T-cell (primary cell): ENCODE measurements around the gene CSNK1A1. TPM values are rescaled to one million over a fixed set of nuclear protein-coding genes. Genes with fewer than 3 reads are reported as not detected.
A peak's percentile ranks its signal among the peaks of the same experiment; 100 is the strongest.
"Not testable (repeated sequence)": the region's sequence is repeated elsewhere in the genome, so short reads cannot be mapped to it uniquely, and the experiment has no call there.

Source experiments
- ATAC-seq, 4 experiments: fragments of 200-7000 bp in 3 of 4; fragments of 150-1000 bp in 1 of 4; cut with Tn5 transposase; replicated peaks in 1 of 4; 1 replicate in 3 of 4; 2 replicates in 1 of 4; pipeline ENCODE4 v1.10.0; 2021; ENCODE audit warnings: moderate library complexity in 3 of 4, mild to moderate bottlenecking in 2 of 4, moderate number of reproducible peaks in 1 of 4
- CTCF ChIA-PET, 2 donors: fragments of 300-600 bp; sonication (Branson Sonifier 250); formaldehyde crosslinking; loops; one replicate each; lab custom pipeline; 2022; ENCODE audit warnings: antibody characterized with exemption in 2 of 2; lab: Charles Lee
- POLR2A ChIA-PET, 2 donors: fragments of 300-600 bp; sonication (Branson Sonifier 250); formaldehyde crosslinking; loops; one replicate each; lab custom pipeline; 2022; ENCODE audit warnings: antibody characterized with exemption in 2 of 2; lab: Charles Lee
- DNase-seq, 35 experiments: peaks; one replicate each; pipeline versions ENCODE4 v3.0.0 to v3.0.0-alpha.2; 2013 to 2023
- H3K27ac ChIP-seq: one replicate; pipeline ENCODE4 v1.5.1; 2013; ENCODE audit warnings: low read length
- H3K27me3 ChIP-seq, 2 experiments: replicated peaks in 1 of 2; 1 replicate in 1 of 2; 2 replicates in 1 of 2; pipeline versions ENCODE4 v1.6.1 to v1.7.0; 2013; ENCODE audit warnings: low read length in 1 of 2, mixed read lengths in 1 of 2; ENCODE audit not compliant: control insufficient read depth in 2 of 2, insufficient read depth in 2 of 2; ENCODE audit errors: extremely low read depth in 1 of 2
- H3K36me3 ChIP-seq, 2 donors: 1 replicate in 1 of 2; 2 replicates in 1 of 2; pipeline versions ENCODE4 v1.6.1 to v1.7.0; 2013; ENCODE audit warnings: low read length in 1 of 2; ENCODE audit not compliant: control insufficient read depth in 2 of 2, insufficient read depth in 1 of 2; ENCODE audit errors: extremely low read depth in 1 of 2
- H3K4me1 ChIP-seq, 2 experiments: 1 replicate in 1 of 2; 2 replicates in 1 of 2; pipeline versions ENCODE4 v1.6.1 to v1.7.0; 2013; ENCODE audit warnings: low read length in 2 of 2, mixed read lengths in 1 of 2; ENCODE audit not compliant: insufficient read depth in 2 of 2, control insufficient read depth in 1 of 2; ENCODE audit errors: extremely low read depth in 1 of 2
- H3K4me3 ChIP-seq, 2 donors: 1 replicate in 1 of 2; 2 replicates in 1 of 2; pipeline versions ENCODE4 v1.5.1 to v1.7.0; 2013; ENCODE audit warnings: mild to moderate bottlenecking in 2 of 2, low read length in 1 of 2, moderate library complexity in 1 of 2; ENCODE audit not compliant: control insufficient read depth in 1 of 2; ENCODE audit errors: extremely low read depth in 1 of 2
- H3K9me3 ChIP-seq: 2 replicates; pipeline ENCODE4 v1.7.0; 2013
- H3K27ac Mint-ChIP-seq, 2 donors: one replicate each; pipeline ENCODE4 v1.8.0; 2020 to 2021; ENCODE audit warnings: mild to moderate bottlenecking in 2 of 2, mixed read lengths in 2 of 2
- H3K27me3 Mint-ChIP-seq, 2 donors: one replicate each; pipeline ENCODE4 v1.8.0; 2021 to 2022; ENCODE audit warnings: mixed read lengths in 2 of 2
- H3K36me3 Mint-ChIP-seq: one replicate; pipeline ENCODE4 v1.8.0; 2021; ENCODE audit warnings: mixed read lengths
- H3K4me1 Mint-ChIP-seq, 3 donors: one replicate each; pipeline ENCODE4 v1.8.0; 2020 to 2022; ENCODE audit warnings: mixed read lengths in 3 of 3, mild to moderate bottlenecking in 1 of 3
- H3K4me3 Mint-ChIP-seq, 3 donors: one replicate each; pipeline ENCODE4 v1.8.0; 2020 to 2022; ENCODE audit warnings: mild to moderate bottlenecking in 3 of 3, mixed read lengths in 3 of 3, moderate library complexity in 3 of 3
- H3K9me3 Mint-ChIP-seq, 3 donors: one replicate each; pipeline ENCODE4 v1.8.0; 2020 to 2022; ENCODE audit warnings: mixed read lengths in 3 of 3
- WGBS: methylation state at CpG from one replicate; pipeline ENCODE4 v1.1.5; 2013; ENCODE audit warnings: missing lambda C conversion rate; ENCODE audit not compliant: insufficient coverage; 5-methylcytosine and 5-hydroxymethylcytosine counted together
- total RNA-seq, 35 experiments: library from RNA in 6 of 35; stranded (reverse) in 6 of 35; fragments of 120-200 nt in 1 of 35; gene quantifications; one replicate each; pipeline versions ENCODE4 v1.2.1 to v1.2.4 and lab custom pipeline; 2013 to 2026

The CSNK1A1 gene
- total RNA-seq, 5 donors from 2014 or later (not counting 1 experiment from before 2014, with no cell fraction given): 161 to 193 (median 178) TPM

DNA sequence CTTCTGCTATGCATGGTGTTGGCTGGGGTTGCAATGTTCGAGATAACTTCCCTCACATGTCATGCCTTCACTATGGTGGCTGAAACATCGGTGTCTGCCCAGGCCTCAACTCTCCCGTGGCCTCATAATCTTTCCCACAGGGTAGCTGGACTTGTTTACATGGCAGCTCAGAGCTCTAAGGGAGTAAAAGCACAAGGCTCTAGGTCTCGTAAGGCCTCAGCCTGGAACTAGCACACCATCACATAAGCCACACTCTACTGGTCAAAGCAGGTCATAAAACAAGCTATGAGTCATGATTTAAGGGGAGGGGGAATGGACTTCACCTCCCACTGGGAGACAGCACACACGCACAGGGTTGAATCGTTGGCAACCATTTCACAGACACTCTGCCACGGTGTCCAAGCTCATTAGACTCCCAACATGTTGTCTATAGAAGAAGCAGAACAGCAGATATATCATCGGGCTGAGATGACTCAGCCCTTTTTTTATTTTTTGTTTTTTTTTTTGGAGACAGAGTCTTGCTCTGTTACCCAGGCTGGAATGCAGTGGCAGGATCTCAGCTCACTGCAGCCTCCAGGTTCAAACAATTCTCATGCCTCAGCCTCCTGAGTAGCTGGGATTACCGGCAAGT, 105.4 kb downstream of the CSNK1A1 start:
- Mint-ChIP-seq H3K9me3 (no peaks in the 10 kb centered on the region), H3K4me3 (no peak overlapping the region), H3K27ac (no peak overlapping the region), H3K4me1 (peaks cover 2 to 5% (median 2%) of the 10 kb centered on the region in 3 donors), H3K36me3 (no peaks in the 10 kb centered on the region), H3K27me3 (peaks cover 0 to 2% of the 10 kb centered on the region in 2 donors)
- no peak for ATAC-seq
- H3K36me3 ChIP-seq: no peaks in the 10 kb centered on the region
- no peak for DNase-seq
- no peaks in the 10 kb centered on the region for H3K9me3 ChIP-seq
- H3K27me3 ChIP-seq: peaks cover 0 to 7% of the 10 kb centered on the region in 2 experiments
- H3K27ac ChIP-seq: no peak overlapping the region
- CTCF ChIA-PET: interaction anchor here (0.6 to 2.1 kb wide), 13 partner anchors 10 to 861 kb away, joined by 3 to 16 read pairs (median 3); no protein-coding TSS in a partner anchor
- peaks cover 0 to 7% of the 10 kb centered on the region in 2 experiments for H3K4me1 ChIP-seq
- H3K4me3 ChIP-seq: no peak overlapping the region
- POLR2A ChIA-PET: interaction anchor here (0.5 to 0.7 kb wide), 3 partner anchors 98 to 446 kb away, joined by 3 to 5 read pairs (median 4); no protein-coding TSS in a partner anchor
- WGBS: 62% methylated on average over 3 of the region's 9 CpGs

DNA sequence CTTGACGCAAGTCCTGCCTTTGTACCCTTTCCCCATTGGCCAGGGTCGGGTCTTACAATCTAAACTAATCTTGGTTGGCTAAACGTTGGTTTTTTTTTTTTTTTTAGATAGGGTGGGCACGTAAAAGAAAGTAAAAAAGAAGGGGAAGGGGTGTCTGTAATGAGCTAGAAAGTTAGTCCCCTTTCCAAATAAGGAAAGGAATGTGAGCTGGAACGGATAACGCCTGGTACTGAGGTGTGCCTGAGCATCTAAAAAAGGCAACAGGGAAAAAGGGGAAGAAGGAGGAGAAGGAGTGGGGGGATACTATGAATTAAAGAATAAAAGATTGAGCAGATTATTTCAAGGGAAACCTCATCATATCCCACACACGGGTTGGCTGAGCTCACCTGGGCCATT, 105.9 kb downstream of the CSNK1A1 start:
- no peak overlapping the region for H3K27ac Mint-ChIP-seq

DNA sequence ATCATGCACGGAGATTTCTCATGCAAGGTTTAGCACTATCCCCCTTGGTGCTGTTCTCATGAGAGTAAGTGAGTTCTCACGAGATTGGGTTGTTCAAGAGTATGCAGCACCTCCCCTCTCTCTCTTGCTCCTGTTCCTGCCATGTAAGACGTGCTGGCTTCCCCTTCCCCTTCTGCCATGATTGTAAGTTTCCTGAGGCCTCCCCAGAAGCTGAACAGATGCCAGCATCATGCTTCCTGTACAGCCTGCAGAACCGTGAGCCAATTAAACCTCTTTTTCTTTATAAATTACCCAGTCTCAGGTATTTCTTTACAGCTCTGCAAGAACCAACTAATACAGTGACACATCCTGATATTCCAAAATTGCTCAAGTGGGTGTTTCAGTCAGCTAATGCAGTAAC, 106.8 kb downstream of the CSNK1A1 start:
- not testable (repeated sequence) for H3K27me3 ChIP-seq, H3K36me3 ChIP-seq
- WGBS: 78% methylated on average over 2 of the region's 4 CpGs

More for the DNA sequence above, 105.9 kb downstream of the CSNK1A1 start:
- DNase-seq (no peak), ATAC-seq (no peak)
- Histone ChIP-seq H3K4me1 (peaks cover 0 to 7% of the 10 kb centered on the region in 2 experiments), H3K4me3 (no peak overlapping the region), H3K27me3 (peaks cover 0 to 7% of the 10 kb centered on the region in 2 experiments), H3K36me3 (no peaks in the 10 kb centered on the region), H3K9me3 (no peaks in the 10 kb centered on the region), H3K27ac (no peak overlapping the region)
- no peaks in the 10 kb centered on the region for H3K36me3 Mint-ChIP-seq
- CTCF ChIA-PET: interaction anchor here (0.6 to 2.1 kb wide), 11 partner anchors 10 to 173 kb away, joined by 3 to 16 read pairs (median 4); no protein-coding TSS in a partner anchor
- peaks cover 2 to 5% (median 3%) of the 10 kb centered on the region in 3 donors for H3K4me1 Mint-ChIP-seq
- H3K4me3 Mint-ChIP-seq: no peak overlapping the region
- WGBS: 100% methylated on average over 1 of the region's 7 CpGs
- H3K27me3 Mint-ChIP-seq: peaks cover 0 to 2% of the 10 kb centered on the region in 2 donors
- POLR2A ChIA-PET: interaction anchor here in 1 of 2 donors (0.6 to 0.7 kb wide), 2 partner anchors 98 to 447 kb away, joined by 4 to 5 read pairs; no protein-coding TSS in a partner anchor
- no peaks in the 10 kb centered on the region for H3K9me3 Mint-ChIP-seq

DNA sequence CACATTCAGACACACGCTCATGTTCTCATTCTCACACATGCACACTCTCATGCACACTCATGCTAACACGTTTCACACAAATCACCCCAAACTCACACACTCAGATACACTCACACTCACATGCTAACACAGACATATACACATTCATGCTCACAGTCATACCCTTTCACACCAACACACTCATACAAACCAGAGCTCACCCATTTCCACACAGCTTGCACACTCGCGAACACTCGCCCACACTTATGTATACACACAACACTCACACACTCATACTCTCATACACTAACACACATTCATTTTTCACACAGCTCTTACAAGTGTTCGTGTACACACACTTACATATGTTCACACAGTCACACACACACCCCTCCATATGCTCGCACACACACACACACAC, 108.0 kb downstream of the CSNK1A1 start:
- ATAC-seq (no peak), DNase-seq (no peak)
- peaks cover 0 to 7% of the 10 kb centered on the region in 2 experiments for H3K27me3 ChIP-seq
- Mint-ChIP-seq H3K4me3 (no peak overlapping the region), H3K27me3 (peaks cover 0 to 2% of the 10 kb centered on the region in 2 donors), H3K9me3 (no peaks in the 10 kb centered on the region), H3K36me3 (no peaks in the 10 kb centered on the region), H3K27ac (no peak overlapping the region), H3K4me1 (peaks cover 10 to 13% (median 11%) of the 10 kb centered on the region in 3 donors)
- POLR2A ChIA-PET: interaction anchor here in 1 of 2 donors (0.6 kb wide), 1 partner anchor 20 kb away, joined by 8 read pairs; no protein-coding TSS in a partner anchor
- CTCF ChIA-PET: interaction anchor here (1.0 to 3.3 kb wide), 4 partner anchors 9 to 122 kb away, joined by 3 to 11 read pairs (median 4); no protein-coding TSS in a partner anchor
- H3K27ac ChIP-seq: no peak overlapping the region
- no peaks in the 10 kb centered on the region for H3K9me3 ChIP-seq
- H3K36me3 ChIP-seq: no peaks in the 10 kb centered on the region
- H3K4me1 ChIP-seq: peaks cover 0 to 12% of the 10 kb centered on the region in 2 experiments
- no peak overlapping the region for H3K4me3 ChIP-seq
- 70% methylated on average over 6 of the region's 7 CpGs for WGBS

More for the DNA sequence above, 106.8 kb downstream of the CSNK1A1 start:
- H3K27me3 Mint-ChIP-seq, ATAC-seq, H3K9me3 Mint-ChIP-seq, H3K4me3 ChIP-seq, H3K36me3 Mint-ChIP-seq, H3K27ac Mint-ChIP-seq, H3K9me3 ChIP-seq, DNase-seq, H3K4me3 Mint-ChIP-seq, POLR2A ChIA-PET, H3K27ac ChIP-seq: not testable (repeated sequence)
- H3K4me1 Mint-ChIP-seq: peaks cover 10 to 13% (median 11%) of the 10 kb centered on the region in 3 donors
- CTCF ChIA-PET: interaction anchor here (0.6 to 2.1 kb wide), 4 partner anchors 40 to 121 kb away, joined by 3 to 16 read pairs (median 8); no protein-coding TSS in a partner anchor
- H3K4me1 ChIP-seq: peaks cover 0 to 12% of the 10 kb centered on the region in 2 experiments

DNA sequence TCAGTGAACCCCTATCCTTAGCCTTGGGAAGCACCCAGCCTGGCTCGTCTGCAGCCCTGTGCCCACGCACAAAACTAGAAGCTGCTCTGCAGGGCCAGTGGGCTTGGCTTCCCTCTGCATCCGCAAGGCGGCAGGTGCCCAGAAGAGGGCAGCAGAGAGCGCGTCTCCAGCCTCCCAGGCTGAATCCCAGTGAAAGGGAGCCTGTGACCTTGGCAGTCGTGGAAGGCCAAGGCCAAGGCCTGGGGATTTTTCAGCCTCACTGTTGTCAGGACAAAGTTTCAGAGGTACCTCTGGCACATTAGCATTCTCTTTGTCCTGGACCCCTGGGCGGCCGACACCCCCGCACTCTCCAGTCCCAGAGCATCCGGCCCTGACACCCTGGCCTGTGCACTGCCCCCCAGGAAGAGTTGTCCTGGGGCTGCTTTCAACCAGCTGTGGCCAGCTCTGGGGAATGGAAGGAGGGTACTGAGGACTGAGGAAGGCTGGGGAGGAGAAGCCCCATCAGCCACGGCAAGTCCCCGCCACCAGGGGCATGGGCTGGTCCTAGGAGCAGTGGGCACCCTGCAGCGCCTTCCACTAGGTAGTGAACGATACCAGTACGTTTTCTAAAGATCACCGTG, 108.6 kb downstream of the CSNK1A1 start:
- H3K9me3 Mint-ChIP-seq: no peaks in the 10 kb centered on the region
- POLR2A ChIA-PET: no interaction called here

More for the DNA sequence above, 108.6 kb downstream of the CSNK1A1 start:
- Mint-ChIP-seq H3K36me3 (no peaks in the 10 kb centered on the region), H3K4me3 (no peak overlapping the region), H3K27ac (no peak overlapping the region), H3K4me1 (peaks cover 10 to 13% (median 11%) of the 10 kb centered on the region in 3 donors), H3K27me3 (peaks cover 0 to 2% of the 10 kb centered on the region in 2 donors)
- peak; percentile 71 to 77 (median 74) for ATAC-seq
- Histone ChIP-seq H3K4me1 (peaks cover 0 to 12% of the 10 kb centered on the region in 2 experiments), H3K27me3 (peaks cover 0 to 7% of the 10 kb centered on the region in 2 experiments), H3K4me3 (no peak overlapping the region), H3K27ac (no peak overlapping the region), H3K9me3 (no peaks in the 10 kb centered on the region), H3K36me3 (no peaks in the 10 kb centered on the region)
- CTCF ChIA-PET: interaction anchor here (0.5 to 3.3 kb wide), 7 partner anchors 9 to 1025 kb away, joined by 3 to 11 read pairs (median 4); no protein-coding TSS in a partner anchor
- WGBS: 45% methylated on average over 17 of the region's 17 CpGs
- DNase-seq: peak in 34 of 35 experiments; percentile 18 to 76 (median 56)
